SK-N-SH (cell line): ENCODE data around the gene LAPTM4A. TPM values are rescaled to one million over a fixed set of nuclear protein-coding genes. Genes with fewer than 3 reads are reported as not detected.
A peak's percentile ranks its signal among the peaks of the same experiment; 100 is the strongest.

Experiments used
- CTCF ChIA-PET: fragments of 300-600, 350-600 bp; formaldehyde crosslinking; extraction: SDS; loops from one replicate; lab custom pipeline; 2021; lab: Yijun Ruan, JAX
- POLR2A ChIA-PET: fragments of 350-600 bp; sonication (Branson Sonifier 250); formaldehyde crosslinking; extraction: SDS; loops from one replicate; lab custom pipeline; 2020; ENCODE audit warnings: antibody characterized with exemption, inconsistent platforms; lab: Yijun Ruan, JAX
- DNase-seq: peaks from one replicate; pipeline ENCODE4 v3.0.0; 2012
- H2AFZ ChIP-seq: fragments of 200-600 bp; sonication (generic); 2 replicates; pipeline ENCODE4 v1.8.1; 2016; ENCODE audit warnings: antibody characterized with exemption, mild to moderate bottlenecking, low read depth
- H3F3A ChIP-seq: fragments of 200-600 bp; sonication (generic); replicated peaks from 2 replicates; pipeline ENCODE3; 2016; ENCODE audit warnings: antibody characterized with exemption, mild to moderate bottlenecking; ENCODE audit not compliant: insufficient read depth
- H3K27ac ChIP-seq, 2 experiments: fragments of 200-500 bp in 1 of 2; fragments of 200-600 bp in 1 of 2; sonication (Bioruptor generic) in 1 of 2; sonication (generic), shearing (Covaris generic) in 1 of 2; 2 replicates each; pipeline versions ENCODE4 v1.5.1 to v1.6.1; 2014 to 2016; ENCODE audit warnings: low read depth in 2 of 2, inconsistent platforms in 1 of 2, low read length in 1 of 2, mild to moderate bottlenecking in 1 of 2, mixed read lengths in 1 of 2
- H3K27me3 ChIP-seq: fragments of 200-600 bp; sonication (generic), shearing (Covaris generic); 2 replicates; pipeline ENCODE4 v1.6.1; 2016; ENCODE audit warnings: mixed run types; ENCODE audit not compliant: insufficient read depth
- H3K36me3 ChIP-seq, 2 experiments: fragments of 200-500 bp in 1 of 2; fragments of 200-600 bp in 1 of 2; sonication (Bioruptor generic) in 1 of 2; sonication (generic) in 1 of 2; replicated peaks in 1 of 2; 2 replicates each; pipeline versions ENCODE3 to v1.5.1; 2014 to 2016; ENCODE audit warnings: low read length in 1 of 2, mild to moderate bottlenecking in 1 of 2; ENCODE audit not compliant: insufficient read depth in 2 of 2, control insufficient read depth in 1 of 2
- H3K4me1 ChIP-seq, 2 experiments: fragments of 200-500 bp in 1 of 2; fragments of 200-600 bp in 1 of 2; sonication (Bioruptor generic) in 1 of 2; sonication (generic), shearing (Covaris generic) in 1 of 2; 2 replicates each; pipeline versions ENCODE4 v1.5.1 to v1.6.1; 2014 to 2016; ENCODE audit warnings: low read depth in 1 of 2, low read length in 1 of 2, mixed run types in 1 of 2; ENCODE audit not compliant: insufficient read depth in 2 of 2, control insufficient read depth in 1 of 2
- H3K4me2 ChIP-seq: fragments of 200-600 bp; sonication (generic), shearing (Covaris generic); 2 replicates; pipeline ENCODE4 v1.6.1; 2017; ENCODE audit warnings: mixed run types
- H3K4me3 ChIP-seq, 2 experiments: fragments of 200-500 bp in 1 of 2; fragments of 200-600 bp in 1 of 2; sonication (Bioruptor generic) in 1 of 2; sonication (generic), shearing (Covaris generic) in 1 of 2; 2 replicates each; pipeline versions ENCODE4 v1.5.1 to v1.8.1; 2014 to 2016; ENCODE audit warnings: low read depth in 2 of 2, inconsistent platforms in 1 of 2, low read length in 1 of 2, mild to moderate bottlenecking in 1 of 2, mixed read lengths in 1 of 2, moderate library complexity in 1 of 2
- H3K79me2 ChIP-seq: fragments of 200-600 bp; sonication (generic); 2 replicates; pipeline ENCODE4 v1.8.1; 2017; ENCODE audit warnings: mild to moderate bottlenecking; ENCODE audit not compliant: insufficient read depth
- H3K9ac ChIP-seq: fragments of 200-600 bp; sonication (generic); 2 replicates; pipeline ENCODE4 v1.6.1; 2017; ENCODE audit warnings: mixed run types
- H3K9me2 ChIP-seq: fragments of 200-600 bp; sonication (generic); 2 replicates; pipeline ENCODE4 v1.6.1; 2017; ENCODE audit warnings: mixed run types
- H3K9me3 ChIP-seq: fragments of 200-600 bp; sonication (generic); 2 replicates; pipeline ENCODE4 v1.6.1; 2017; ENCODE audit warnings: mixed run types, mild to moderate bottlenecking, moderate library complexity
- H4K20me1 ChIP-seq: fragments of 200-600 bp; sonication (generic); 2 replicates; pipeline ENCODE4 v1.6.1; 2017; ENCODE audit warnings: mild to moderate bottlenecking, mixed run types; ENCODE audit not compliant: insufficient read depth
- ELF1 ChIP-seq: IDR thresholded peaks from 2 replicates; pipeline ENCODE4 v1.4.0; 2012
- EP300 ChIP-seq, 2 experiments: IDR thresholded peaks; 2 replicates each; pipeline versions ENCODE4 v1.4.0 to v1.6.1; 2012; ENCODE audit warnings: borderline replicate concordance in 1 of 2, low read depth in 1 of 2, low read length in 1 of 2
- EZH2phosphoT487 ChIP-seq: fragments of 200-600 bp; sonication (generic); IDR thresholded peaks from 2 replicates; pipeline ENCODE4 v1.6.1; 2017; ENCODE audit warnings: low read depth, mixed run types, mild to moderate bottlenecking, antibody characterized with exemption, moderate library complexity, borderline replicate concordance
- FOSL2 ChIP-seq: IDR thresholded peaks from 2 replicates; pipeline ENCODE4 v1.4.0; 2012; ENCODE audit warnings: low read depth, mild to moderate bottlenecking, moderate library complexity, borderline replicate concordance
- FOXJ3 ChIP-seq: sonication (generic); formaldehyde crosslinking; IDR thresholded peaks from 2 replicates; pipeline ENCODE4 v1.5.1; 2020; ENCODE audit warnings: mild to moderate bottlenecking, missing genetic modification reagents
- GATA2 ChIP-seq: sonication (generic); formaldehyde crosslinking; IDR thresholded peaks from 2 replicates; pipeline ENCODE4 v1.5.0; 2020; ENCODE audit warnings: mild to moderate bottlenecking, missing genetic modification reagents
- MEF2A ChIP-seq: IDR thresholded peaks from 2 replicates; pipeline ENCODE4 v1.4.0; 2012; ENCODE audit warnings: low read depth, borderline replicate concordance
- MXI1 ChIP-seq: IDR thresholded peaks from 2 replicates; pipeline ENCODE4 v1.6.1; 2012; ENCODE audit warnings: mild to moderate bottlenecking, low read depth, low read length, improper control_type of control experiment
- NRF1 ChIP-seq: IDR thresholded peaks from 2 replicates; pipeline ENCODE4 v1.6.1; 2012; ENCODE audit warnings: low read depth, mild to moderate bottlenecking, low read length
- PBX3 ChIP-seq: IDR thresholded peaks from 2 replicates; pipeline ENCODE4; 2012
- RAD21 ChIP-seq: IDR thresholded peaks from 2 replicates; pipeline ENCODE4 v1.6.1; 2012; ENCODE audit warnings: mild to moderate bottlenecking, low read length
- RCOR1 ChIP-seq: fragments of 150-350 bp; IDR thresholded peaks from 2 replicates; pipeline ENCODE4 v1.6.1; 2017; ENCODE audit warnings: antibody characterized with exemption, low read length
- RFX5 ChIP-seq: IDR thresholded peaks from 2 replicates; pipeline ENCODE4 v1.6.1; 2012; ENCODE audit warnings: mild to moderate bottlenecking, improper control_type of control experiment, low read length
- SIN3A ChIP-seq: IDR thresholded peaks from 2 replicates; pipeline ENCODE4 v1.6.1; 2012; ENCODE audit warnings: low read depth, mild to moderate bottlenecking, low read length, moderate library complexity, borderline replicate concordance
- TAF1 ChIP-seq: IDR thresholded peaks from 2 replicates; pipeline ENCODE4 v1.6.1; 2012; ENCODE audit warnings: low read depth, mild to moderate bottlenecking, low read length, moderate library complexity, borderline replicate concordance
- WGBS: methylation state at CpG from one replicate; pipeline ENCODE4 v1.1.6; 2017; ENCODE audit warnings: low lambda C conversion rate; 5-methylcytosine and 5-hydroxymethylcytosine counted together
- polyA plus RNA-seq, 3 experiments: library from polyadenylated mRNA; depleted of rRNA; stranded (reverse); fragments of >200 nt; gene quantifications; 2 replicates each; pipeline ENCODE4 v1.2.3, GENCODE V29; 2012
- TF ChIP-seq, protein P1 (sequence below): IDR thresholded peaks from 2 replicates; pipeline ENCODE4 v1.4.0; 2012; ENCODE audit warnings: low read depth, borderline replicate concordance

The LAPTM4A gene
- polyA plus RNA-seq, 1 of the 3 experiments (the other 2 are of a cell fraction): 306 TPM

GRCh38 chr2:20005891-20006470, 45.4 kb downstream of the LAPTM4A start:
- H3K9me3 ChIP-seq: no peaks in the 10 kb centered on the region
- no peak overlapping the region for H3K9ac ChIP-seq
- H3K4me2 ChIP-seq: no peak overlapping the region
- no peak overlapping the region for H2AFZ ChIP-seq
- DNase-seq: no peak
- WGBS: 88% methylated on average over 17 of the region's 17 CpGs
- H3K4me3 ChIP-seq: no peak overlapping the region
- H3K79me2 ChIP-seq: no peaks in the 10 kb centered on the region
- H4K20me1 ChIP-seq: no peaks in the 10 kb centered on the region
- H3K4me1 ChIP-seq: peaks cover 0 to 14% of the 10 kb centered on the region in 2 experiments; a peak in 2 of 4 replicates
- CTCF ChIA-PET: interaction anchor here (0.9 to 2.1 kb wide), 4 partner anchors 9 to 88 kb away, joined by 3 to 9 read pairs (median 3); partner anchors contain the start of gene LAPTM4A
- no peak for TF ChIP-seq RCOR1
- TF ChIP-seq TAF1: no peak
- no peak for TF ChIP-seq EP300 (IDR thresholded peaks at IDR 0.05; ENCODE audit: borderline replicate concordance in 1 of 2, low read depth in 1 of 2, low read length in 1 of 2)
- no peak for TF ChIP-seq RFX5
- TF ChIP-seq RAD21: no peak
- TF ChIP-seq FOSL2: no peak
- TF ChIP-seq, protein P1, sequence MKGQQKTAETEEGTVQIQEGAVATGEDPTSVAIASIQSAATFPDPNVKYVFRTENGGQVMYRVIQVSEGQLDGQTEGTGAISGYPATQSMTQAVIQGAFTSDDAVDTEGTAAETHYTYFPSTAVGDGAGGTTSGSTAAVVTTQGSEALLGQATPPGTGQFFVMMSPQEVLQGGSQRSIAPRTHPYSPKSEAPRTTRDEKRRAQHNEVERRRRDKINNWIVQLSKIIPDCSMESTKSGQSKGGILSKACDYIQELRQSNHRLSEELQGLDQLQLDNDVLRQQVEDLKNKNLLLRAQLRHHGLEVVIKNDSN: no peak
- TF ChIP-seq MEF2A: no peak
- no peak for TF ChIP-seq EZH2phosphoT487
- no peaks in the 10 kb centered on the region for H3K36me3 ChIP-seq
- H3K9me2 ChIP-seq: no peaks in the 10 kb centered on the region
- H3F3A ChIP-seq: no peaks in the 10 kb centered on the region
- POLR2A ChIA-PET: interaction anchor here (1.9 kb wide), 1 partner anchor 16 kb away, joined by 6 read pairs; the partner anchor contains the start of gene WDR35
- H3K27ac ChIP-seq: no peak overlapping the region
- H3K27me3 ChIP-seq: no peaks in the 10 kb centered on the region

- ChIA-PET POLR2A (interaction anchor here (1.9 kb wide), 1 partner anchor 15 kb away, joined by 6 read pairs; the partner anchor contains the start of gene WDR35), CTCF (interaction anchor here (0.9 to 2.1 kb wide), 4 partner anchors 10 to 89 kb away, joined by 3 to 9 read pairs (median 3); partner anchors contain the start of gene LAPTM4A)
- Histone ChIP-seq H4K20me1 (no peaks in the 10 kb centered on the region), H3K27me3 (no peaks in the 10 kb centered on the region), H3F3A (no peaks in the 10 kb centered on the region), H2AFZ (no peak overlapping the region), H3K9me2 (no peaks in the 10 kb centered on the region), H3K4me3 (no peak overlapping the region), H3K79me2 (no peaks in the 10 kb centered on the region), H3K9me3 (no peaks in the 10 kb centered on the region), H3K9ac (no peak overlapping the region), H3K27ac (peak overlapping the region in 1 of 2 experiments; percentile 74; a peak in 2 of 4 replicates), H3K36me3 (no peaks in the 10 kb centered on the region), H3K4me2 (no peak overlapping the region), H3K4me1 (peaks cover 0 to 13% of the 10 kb centered on the region in 2 experiments; a peak in 2 of 4 replicates)
- peak; percentile 74 for DNase-seq
- TF ChIP-seq, protein P1: no peak
- no peak for TF ChIP-seq MXI1
- peak; percentile 83 for TF ChIP-seq GATA2 (CRISPR knock-in tag)
- peak in 1 of 2 experiments; percentile 57; a peak in 2 of 4 replicates for TF ChIP-seq EP300 (IDR thresholded peaks at IDR 0.05; ENCODE audit: borderline replicate concordance in 1 of 2, low read depth in 1 of 2, low read length in 1 of 2)
- TF ChIP-seq SIN3A: no peak
- no peak for TF ChIP-seq FOXJ3 (CRISPR knock-in tag)
- no peak for TF ChIP-seq NRF1
- TF ChIP-seq ELF1: no peak
- TF ChIP-seq RAD21: peak; percentile 23
- no peak for TF ChIP-seq PBX3
- WGBS: 87% methylated on average over 10 of the region's 10 CpGs
These were observed 46.3 kb downstream of the LAPTM4A start for GRCh38 chr2:20005067-20005627.
